Left ventricle myocardium inferior (tissue), 1 donor: ENCODE results near the gene MCAT. TPM values are rescaled to one million over a fixed set of nuclear protein-coding genes. Genes with fewer than 3 reads are reported as not detected.

Source experiments
- DNase-seq: peaks from one replicate; pipeline ENCODE4 v3.0.0-alpha.2; 2020
- H3K27ac ChIP-seq: fragments of 200-600 bp; replicated peaks from 2 replicates; pipeline ENCODE4 v1.8.0; 2021
- H3K27me3 ChIP-seq: fragments of 200-600 bp; 2 replicates; pipeline ENCODE4 v1.8.0; 2021; ENCODE audit warnings: low read depth
- H3K36me3 ChIP-seq: fragments of 200-600 bp; 2 replicates; pipeline ENCODE4 v1.8.0; 2021
- H3K4me1 ChIP-seq: fragments of 200-600 bp; 2 replicates; pipeline ENCODE4 v1.8.0; 2021
- H3K4me3 ChIP-seq: fragments of 200-600 bp; 2 replicates; pipeline ENCODE4 v1.8.0; 2021; ENCODE audit warnings: mild to moderate bottlenecking, moderate library complexity
- H3K9me3 ChIP-seq: fragments of 200-600 bp; replicated peaks from 2 replicates; pipeline ENCODE4 v1.8.0; 2021
- intact Hi-C: fragments of 100-400 bp; cut with micrococcal nuclease; formaldehyde crosslinking; loops from one replicate; pipeline ENCODE4 v1.11.0; 2022
- total RNA-seq: library from RNA; stranded (reverse); fragmentation: NEBNext Ultra II Directional; extraction: Animal tissue kit (Norgen Biotek cat#: 25700); gene quantifications from one replicate; pipeline ENCODE4 v1.2.1, GENCODE V29; 2021
- TF ChIP-seq, protein P1 (sequence below): fragments of 200-600 bp; IDR thresholded peaks from 2 replicates; pipeline ENCODE4 v1.8.0; 2021; ENCODE audit warnings: antibody characterized with exemption, mild to moderate bottlenecking, borderline replicate concordance
- donor health status: DM: no; HTN: yes; CAD: no; lungs with severe emphysema.

The MCAT gene
- total RNA-seq, 1 donor from 2014 or later, result 16.4 TPM

DNA sequence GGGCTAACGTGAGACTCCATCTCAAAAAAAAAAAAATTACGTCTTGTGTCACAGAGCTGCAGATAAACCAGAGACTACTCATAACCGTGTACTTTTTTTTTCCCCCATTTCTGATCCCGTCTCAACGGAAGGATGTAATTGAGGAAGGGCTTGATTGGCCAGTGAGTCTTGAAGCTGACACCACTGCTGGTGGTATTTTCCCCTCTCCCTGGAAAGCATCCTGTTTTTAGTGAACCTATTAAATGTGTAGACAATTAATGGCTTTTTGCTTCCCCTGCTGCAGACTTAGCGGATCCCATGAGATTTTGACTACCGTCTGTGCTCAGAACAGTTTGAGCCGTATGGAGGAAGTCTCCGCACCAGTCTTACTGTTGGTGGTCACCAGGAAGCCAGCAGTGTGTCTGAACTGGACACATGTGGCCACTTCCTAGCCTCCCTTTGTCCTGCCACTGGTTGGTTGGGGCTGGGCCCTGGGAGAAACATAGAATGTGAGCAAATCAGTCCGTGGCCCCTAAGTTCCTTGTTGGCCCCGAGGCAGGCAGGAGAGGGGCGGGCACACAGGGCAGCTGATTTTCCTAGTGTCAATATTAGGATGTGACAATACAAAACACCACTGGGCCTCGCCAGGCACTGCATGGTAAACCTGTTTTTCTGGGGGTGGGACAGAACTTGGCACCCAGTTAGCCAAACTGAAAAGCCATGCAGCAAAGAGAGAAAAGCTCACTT, 29.5 kb downstream of the MCAT start:
- peaks cover 56% of the 10 kb centered on the region for H3K27me3 ChIP-seq
- H3K27ac ChIP-seq, result no peak overlapping the region
- intact Hi-C loops, result no loop called here

DNA sequence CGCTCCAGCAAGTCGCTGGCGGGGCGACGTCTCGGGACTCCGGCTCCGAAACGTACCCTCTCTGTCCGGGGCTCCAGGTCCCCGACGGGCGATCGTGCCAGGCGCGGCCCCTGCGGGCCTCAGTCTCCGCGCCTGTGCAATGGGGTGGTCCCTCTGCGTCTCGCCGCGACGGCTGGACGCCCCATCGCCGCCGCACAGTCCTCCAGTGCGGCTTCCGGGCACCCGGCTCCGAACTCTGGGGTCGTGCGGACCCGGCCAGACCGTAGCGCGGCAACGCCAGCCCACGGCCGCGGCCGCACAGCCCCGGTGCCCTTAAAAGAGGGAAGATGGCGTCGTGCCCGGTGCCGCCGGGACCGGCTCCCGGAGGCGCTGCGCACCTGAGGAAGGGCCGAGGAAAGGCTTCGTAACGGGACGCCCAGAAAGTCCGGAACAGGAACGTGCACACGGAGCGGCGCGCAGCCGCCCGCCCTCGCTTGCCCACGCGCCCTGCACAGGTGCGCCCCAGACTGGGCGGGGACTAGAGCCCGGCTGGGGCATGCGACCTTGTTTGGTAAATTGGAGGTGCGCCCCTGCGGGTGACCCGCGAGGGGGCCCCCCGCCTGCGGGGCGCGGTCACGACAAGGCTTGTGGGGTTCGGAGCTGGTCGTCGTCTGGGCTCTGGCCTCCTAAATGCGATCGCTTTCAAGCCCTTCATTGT, 32.1 kb downstream of the MCAT start:
- intact Hi-C loops, result no loop called here
- H3K9me3 ChIP-seq, result no peaks in the 10 kb centered on the region
- H3K27ac ChIP-seq, result no peak overlapping the region
- TF ChIP-seq, protein P1, sequence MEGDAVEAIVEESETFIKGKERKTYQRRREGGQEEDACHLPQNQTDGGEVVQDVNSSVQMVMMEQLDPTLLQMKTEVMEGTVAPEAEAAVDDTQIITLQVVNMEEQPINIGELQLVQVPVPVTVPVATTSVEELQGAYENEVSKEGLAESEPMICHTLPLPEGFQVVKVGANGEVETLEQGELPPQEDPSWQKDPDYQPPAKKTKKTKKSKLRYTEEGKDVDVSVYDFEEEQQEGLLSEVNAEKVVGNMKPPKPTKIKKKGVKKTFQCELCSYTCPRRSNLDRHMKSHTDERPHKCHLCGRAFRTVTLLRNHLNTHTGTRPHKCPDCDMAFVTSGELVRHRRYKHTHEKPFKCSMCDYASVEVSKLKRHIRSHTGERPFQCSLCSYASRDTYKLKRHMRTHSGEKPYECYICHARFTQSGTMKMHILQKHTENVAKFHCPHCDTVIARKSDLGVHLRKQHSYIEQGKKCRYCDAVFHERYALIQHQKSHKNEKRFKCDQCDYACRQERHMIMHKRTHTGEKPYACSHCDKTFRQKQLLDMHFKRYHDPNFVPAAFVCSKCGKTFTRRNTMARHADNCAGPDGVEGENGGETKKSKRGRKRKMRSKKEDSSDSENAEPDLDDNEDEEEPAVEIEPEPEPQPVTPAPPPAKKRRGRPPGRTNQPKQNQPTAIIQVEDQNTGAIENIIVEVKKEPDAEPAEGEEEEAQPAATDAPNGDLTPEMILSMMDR, result no peak
- DNase-seq, result no peak
- no peaks in the 10 kb centered on the region for H3K36me3 ChIP-seq
- peaks cover 56% of the 10 kb centered on the region for H3K27me3 ChIP-seq
- peaks cover 19% of the 10 kb centered on the region for H3K4me1 ChIP-seq
- peak overlapping the region; percentile 69 for H3K4me3 ChIP-seq

More for the DNA sequence above, 29.5 kb downstream of the MCAT start:
- no peak overlapping the region for H3K4me3 ChIP-seq
- H3K36me3 ChIP-seq, result no peaks in the 10 kb centered on the region
- peaks cover 19% of the 10 kb centered on the region for H3K4me1 ChIP-seq
- TF ChIP-seq, protein P1, result no peak
- no peak for DNase-seq
- no peaks in the 10 kb centered on the region for H3K9me3 ChIP-seq

DNA sequence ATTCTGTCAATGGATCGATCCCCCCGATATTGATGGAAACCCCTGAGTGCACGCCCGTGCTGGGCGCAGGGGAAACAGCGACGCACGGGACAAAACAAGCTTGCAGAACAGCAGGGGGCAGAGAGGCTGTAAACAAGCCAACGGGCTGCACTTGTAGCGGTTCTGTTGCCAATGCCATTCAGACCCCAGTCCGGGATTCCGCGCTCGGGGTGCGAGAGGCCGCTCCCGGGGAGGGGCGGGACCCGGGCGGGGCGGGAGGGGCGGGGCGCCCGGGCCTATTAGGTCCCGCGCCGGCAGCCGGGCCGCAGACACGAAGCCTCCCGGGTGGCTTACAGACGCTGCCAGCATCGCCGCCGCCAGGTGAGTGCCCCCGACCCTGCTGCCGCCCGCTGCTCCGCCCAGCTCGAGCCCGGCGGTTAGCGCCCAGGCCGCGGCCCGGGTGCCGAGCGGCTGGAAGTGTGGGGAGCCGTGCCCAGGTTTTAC, 32.7 kb downstream of the MCAT start, which contains the start of gene BIK:
BIK (plus strand) TSS at position 307 of the 483 bp plus-strand sequence. CDS start 13,273 bp downstream, outside the sequence.
- Histone ChIP-seq H3K27me3 (peaks cover 56% of the 10 kb centered on the region), H3K4me1 (peaks cover 19% of the 10 kb centered on the region), H3K27ac (no peak within 1 kb of the TSS), H3K9me3 (no peaks in the 10 kb centered on the region), H3K36me3 (no peaks in the 10 kb centered on the region), H3K4me3 (peak within 1 kb of the TSS; percentile 69)
- intact Hi-C loops, result no loop called here
- peak; percentile 39 for DNase-seq
- TF ChIP-seq, protein P1, result peak; percentile 41

DNA sequence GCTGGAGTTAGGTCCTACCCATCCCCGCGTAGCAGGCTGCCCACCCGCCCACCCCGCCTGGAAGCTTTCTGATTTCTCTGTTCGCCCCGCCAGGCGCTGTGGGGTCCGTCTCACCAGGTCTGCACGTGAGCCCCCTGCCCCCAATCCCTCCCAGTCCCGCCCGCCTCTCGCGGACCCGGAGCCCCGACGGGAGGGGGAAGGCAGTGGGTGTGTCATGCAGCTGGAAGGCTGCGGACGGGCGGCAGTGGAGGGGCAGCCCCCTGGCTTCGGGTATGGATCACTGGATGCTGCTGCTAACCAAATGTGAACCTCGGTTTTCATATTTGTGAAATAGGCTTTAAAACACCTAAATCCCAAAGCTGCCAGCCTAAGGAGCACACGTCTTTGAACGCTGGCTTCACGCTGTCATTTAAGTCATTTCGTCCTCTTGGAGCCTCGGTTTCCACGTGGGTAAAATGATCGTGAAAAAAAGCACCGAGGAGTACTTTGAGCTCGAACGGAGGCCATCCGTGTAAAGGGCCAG, 33.2 kb downstream of the MCAT start:
- intact Hi-C loops, result no loop called here
- H3K9me3 ChIP-seq, result no peaks in the 10 kb centered on the region

DNA sequence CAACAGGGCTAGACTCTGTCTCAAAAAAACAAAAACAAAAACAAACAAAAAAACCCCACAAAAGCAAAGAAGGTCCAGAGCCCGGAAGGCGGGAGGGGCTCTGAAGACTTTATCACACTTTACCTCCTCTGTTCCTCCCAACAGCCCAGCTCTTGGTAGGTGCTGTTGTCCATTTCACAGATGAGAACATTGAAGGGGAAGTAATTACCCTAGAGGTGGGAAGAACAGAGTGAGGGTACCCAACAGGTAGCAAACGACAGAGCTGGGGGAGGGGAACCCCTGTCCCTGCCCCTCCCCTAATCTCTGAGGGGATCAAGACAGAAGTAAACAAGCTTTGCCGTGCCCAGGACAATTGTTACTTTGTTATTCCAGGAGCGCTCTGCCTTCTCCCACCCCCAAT, 33.7 kb downstream of the MCAT start:
- Histone ChIP-seq H3K4me3 (no peak overlapping the region), H3K27ac (no peak overlapping the region), H3K36me3 (no peaks in the 10 kb centered on the region), H3K4me1 (peaks cover 19% of the 10 kb centered on the region), H3K9me3 (no peaks in the 10 kb centered on the region), H3K27me3 (peaks cover 50% of the 10 kb centered on the region)
- DNase-seq, result no peak
- intact Hi-C loops, result no loop called here
- TF ChIP-seq, protein P1, result no peak

More for the DNA sequence above, 33.2 kb downstream of the MCAT start:
- Histone ChIP-seq H3K36me3 (no peaks in the 10 kb centered on the region), H3K4me3 (peak overlapping the region; percentile 69), H3K27me3 (peaks cover 54% of the 10 kb centered on the region), H3K4me1 (peaks cover 19% of the 10 kb centered on the region), H3K27ac (no peak overlapping the region)
- DNase-seq, result no peak
- TF ChIP-seq, protein P1, result no peak
